ENCODE measurements around the gene VMAC.
"Not testable (repeated sequence)": the region's sequence is repeated elsewhere in the genome, so short reads cannot be mapped to it uniquely, and the experiment has no call there.

The VMAC gene

DNA sequence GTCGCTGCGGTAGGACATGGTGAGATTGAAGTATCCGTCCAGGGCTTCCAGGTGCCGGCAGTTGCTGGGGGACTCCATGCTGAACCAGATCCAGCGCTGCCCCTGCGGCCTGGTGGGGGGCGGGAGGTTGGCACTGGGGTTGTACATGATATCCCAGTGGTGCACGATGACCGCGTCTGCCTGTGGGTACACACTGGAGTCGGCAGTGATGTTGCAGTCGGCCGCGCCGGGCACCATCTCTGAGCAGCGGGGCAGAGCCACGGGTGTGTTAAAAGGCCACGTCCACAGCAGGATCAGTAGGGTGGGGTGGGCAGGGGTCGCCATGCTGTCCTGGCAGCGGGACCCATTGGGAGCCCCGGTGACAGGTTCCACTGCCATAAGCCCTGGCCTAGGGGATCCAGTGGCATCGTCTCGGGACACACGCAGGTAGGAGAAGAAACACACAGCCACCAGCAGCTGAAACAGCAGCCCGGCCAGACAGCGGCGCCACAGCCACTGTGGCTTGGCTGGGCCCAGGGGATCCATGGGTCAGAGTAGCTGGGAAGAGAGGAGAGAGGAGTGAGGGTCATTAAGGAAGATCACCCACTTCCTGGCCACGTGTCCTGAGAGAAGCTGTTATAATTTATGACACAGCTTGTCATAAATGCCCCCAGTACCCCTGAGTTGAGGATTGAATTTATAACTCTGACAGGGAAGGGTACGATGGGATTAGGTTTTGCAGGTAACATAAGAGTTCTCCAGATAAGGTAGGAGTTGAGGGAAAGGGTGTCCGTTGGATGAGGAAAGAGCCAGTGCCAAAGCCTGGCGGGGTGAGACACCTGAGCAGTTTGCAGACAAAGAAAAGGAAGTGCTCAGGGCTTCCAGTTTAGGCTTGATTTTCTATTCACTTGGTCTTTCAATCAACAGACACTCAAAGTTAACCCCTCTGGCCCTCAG, 37.2 kb upstream of the VMAC start:
- H3K36me3 ChIP-seq (ENCODE audit: insufficient read depth, low read length): no peaks in the 10 kb centered on the region
- TF ChIP-seq EZH2 (IDR thresholded peaks at IDR 0.05) (no peak), POLR2AphosphoS5 (IDR thresholded peaks at IDR 0.05; ENCODE audit: borderline replicate concordance, low read depth, low read length) (no peak), FOXP2 (optimal IDR thresholded peaks at IDR 0.05; ENCODE audit: control extremely low read depth, extremely low read length, insufficient read depth) (no peak)
- no peak for DNase-seq (ENCODE audit: low read depth, low spot score)

GRCh38 chr19:5870986-5871394, 33.7 kb upstream of the VMAC start:
- Histone ChIP-seq H3K36me3 (ENCODE audit: insufficient read depth, low read length) (no peaks in the 10 kb centered on the region), H3K27ac (no peak overlapping the region), H3K4me3 (no peak overlapping the region), H3K9ac (ENCODE audit: insufficient read length) (no peak overlapping the region), H3K9me3 (ENCODE audit: low read depth, low read length) (no peaks in the 10 kb centered on the region)
- TF ChIP-seq EZH2 (IDR thresholded peaks at IDR 0.05): no peak
- TF ChIP-seq POLR2AphosphoS5 (IDR thresholded peaks at IDR 0.05; ENCODE audit: borderline replicate concordance, low read depth, low read length): no peak
- no peak for TF ChIP-seq FOXP2 (optimal IDR thresholded peaks at IDR 0.05; ENCODE audit: control extremely low read depth, extremely low read length, insufficient read depth)
- no peak for DNase-seq (ENCODE audit: low read depth, low spot score)

More for the DNA sequence above, 37.2 kb upstream of the VMAC start:
- Histone ChIP-seq H3K27ac (no peak overlapping the region), H3K9ac (ENCODE audit: insufficient read length) (no peak overlapping the region), H3K4me3 (no peak overlapping the region), H3K9me3 (ENCODE audit: low read depth, low read length) (no peaks in the 10 kb centered on the region)

GRCh38 chr19:5873617-5874199, 31.0 kb upstream of the VMAC start:
- Histone ChIP-seq H3K4me3 (no peak overlapping the region), H3K9me3 (ENCODE audit: low read depth, low read length) (no peaks in the 10 kb centered on the region), H3K36me3 (ENCODE audit: insufficient read depth, low read length) (no peaks in the 10 kb centered on the region), H3K27ac (no peak overlapping the region), H3K9ac (ENCODE audit: insufficient read length) (no peak overlapping the region)
- DNase-seq (ENCODE audit: low read depth, low spot score): no peak
- no peak for TF ChIP-seq FOXP2 (optimal IDR thresholded peaks at IDR 0.05; ENCODE audit: control extremely low read depth, extremely low read length, insufficient read depth)
- TF ChIP-seq POLR2AphosphoS5 (IDR thresholded peaks at IDR 0.05; ENCODE audit: borderline replicate concordance, low read depth, low read length): no peak
- TF ChIP-seq EZH2 (IDR thresholded peaks at IDR 0.05): no peak

GRCh38 chr19:5874496-5874895, 30.2 kb upstream of the VMAC start:
- DNase-seq (ENCODE audit: low read depth, low spot score); H3K36me3 ChIP-seq (ENCODE audit: insufficient read depth, low read length); H3K4me3 ChIP-seq; H3K9ac ChIP-seq (ENCODE audit: insufficient read length); H3K27ac ChIP-seq; H3K9me3 ChIP-seq (ENCODE audit: low read depth, low read length): not testable (repeated sequence)

GRCh38 chr19:5877427-5877826, 27.2 kb upstream of the VMAC start:
- no peak overlapping the region for H3K27ac ChIP-seq
- DNase-seq (ENCODE audit: low read depth, low spot score): no peak

GRCh38 chr19:5877882-5878281, 26.8 kb upstream of the VMAC start:
- no peak overlapping the region for H3K4me3 ChIP-seq
- H3K36me3 ChIP-seq (ENCODE audit: insufficient read depth, low read length): no peaks in the 10 kb centered on the region
- TF ChIP-seq FOXP2 (optimal IDR thresholded peaks at IDR 0.05; ENCODE audit: control extremely low read depth, extremely low read length, insufficient read depth) (no peak), EZH2 (IDR thresholded peaks at IDR 0.05) (no peak), POLR2AphosphoS5 (IDR thresholded peaks at IDR 0.05; ENCODE audit: borderline replicate concordance, low read depth, low read length) (no peak)
- H3K27ac ChIP-seq: no peak overlapping the region
- H3K9me3 ChIP-seq (ENCODE audit: low read depth, low read length): no peaks in the 10 kb centered on the region
- no peak for DNase-seq (ENCODE audit: low read depth, low spot score)
- no peak overlapping the region for H3K9ac ChIP-seq (ENCODE audit: insufficient read length)

More at GRCh38 chr19:5877427-5877826, 27.2 kb upstream of the VMAC start:
- TF ChIP-seq POLR2AphosphoS5 (IDR thresholded peaks at IDR 0.05; ENCODE audit: borderline replicate concordance, low read depth, low read length) (no peak), EZH2 (IDR thresholded peaks at IDR 0.05) (no peak), FOXP2 (optimal IDR thresholded peaks at IDR 0.05; ENCODE audit: control extremely low read depth, extremely low read length, insufficient read depth) (no peak)
- no peaks in the 10 kb centered on the region for H3K9me3 ChIP-seq (ENCODE audit: low read depth, low read length)
- H3K9ac ChIP-seq (ENCODE audit: insufficient read length): no peak overlapping the region
- no peaks in the 10 kb centered on the region for H3K36me3 ChIP-seq (ENCODE audit: insufficient read depth, low read length)
- H3K4me3 ChIP-seq: no peak overlapping the region

GRCh38 chr19:5880196-5880595, 24.5 kb upstream of the VMAC start:
- no peaks in the 10 kb centered on the region for H3K9me3 ChIP-seq (ENCODE audit: low read depth, low read length)
- no peaks in the 10 kb centered on the region for H3K36me3 ChIP-seq (ENCODE audit: insufficient read depth, low read length)
- no peak overlapping the region for H3K9ac ChIP-seq (ENCODE audit: insufficient read length)
- no peak for DNase-seq (ENCODE audit: low read depth, low spot score)
- H3K27ac ChIP-seq: no peak overlapping the region
- no peak for TF ChIP-seq EZH2 (IDR thresholded peaks at IDR 0.05)
- H3K4me3 ChIP-seq: no peak overlapping the region

DNA sequence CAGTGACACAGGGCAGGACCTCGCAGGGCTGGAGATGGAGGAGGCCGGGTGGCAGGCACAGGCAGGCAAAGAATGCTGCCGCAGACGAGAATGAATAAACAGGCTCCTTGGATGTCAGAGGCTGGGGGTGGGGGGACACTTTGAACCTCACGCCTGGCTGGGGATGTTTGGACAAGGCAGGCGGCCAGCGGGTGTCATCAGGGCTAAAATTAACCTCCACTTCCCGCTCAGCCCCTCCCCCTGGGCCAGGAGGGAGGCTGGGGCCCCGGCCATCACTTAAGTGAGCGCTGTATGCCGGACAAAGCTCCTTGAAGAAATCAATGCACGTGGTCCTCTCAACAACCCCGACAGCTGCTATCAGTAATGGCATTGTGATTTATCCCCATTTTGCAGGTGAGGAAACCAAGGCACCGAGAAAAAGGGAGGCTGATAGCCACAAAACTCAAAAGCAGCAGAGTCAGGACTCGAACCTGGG, 24.0 kb upstream of the VMAC start:
- H3K36me3 ChIP-seq (ENCODE audit: insufficient read depth, low read length): no peaks in the 10 kb centered on the region
- no peak overlapping the region for H3K9ac ChIP-seq (ENCODE audit: insufficient read length)
- DNase-seq (ENCODE audit: low read depth, low spot score): no peak
- no peak overlapping the region for H3K4me3 ChIP-seq
- H3K9me3 ChIP-seq (ENCODE audit: low read depth, low read length): no peaks in the 10 kb centered on the region
- H3K27ac ChIP-seq: no peak overlapping the region
- no peak for TF ChIP-seq EZH2 (IDR thresholded peaks at IDR 0.05)
- no peak for TF ChIP-seq FOXP2 (optimal IDR thresholded peaks at IDR 0.05; ENCODE audit: control extremely low read depth, extremely low read length, insufficient read depth)
- no peak for TF ChIP-seq POLR2AphosphoS5 (IDR thresholded peaks at IDR 0.05; ENCODE audit: borderline replicate concordance, low read depth, low read length)
